Ishikawa (cell line): Measurements from ENCODE around the gene PARP9.

Experiments used
- CEBPB ChIP-seq: IDR thresholded peaks from 2 replicates; pipeline ENCODE4 v1.6.1; 2012
- CREB1 ChIP-seq: IDR thresholded peaks from 2 replicates; pipeline ENCODE4 v1.6.1; 2012; ENCODE audit warnings: low read depth
- EGR1 ChIP-seq: IDR thresholded peaks from 2 replicates; pipeline ENCODE4 v1.6.1; 2012
- EP300 ChIP-seq: IDR thresholded peaks from 2 replicates; pipeline ENCODE4 v1.6.1; 2012; ENCODE audit warnings: borderline replicate concordance
- FOXM1 ChIP-seq: IDR thresholded peaks from 2 replicates; pipeline ENCODE4 v1.6.1; 2012; ENCODE audit warnings: low read depth, borderline replicate concordance
- MAX ChIP-seq: IDR thresholded peaks from 2 replicates; pipeline ENCODE4 v1.6.1; 2012
- NFIC ChIP-seq: IDR thresholded peaks from 2 replicates; pipeline ENCODE4 v1.6.1; 2012
- RAD21 ChIP-seq: IDR thresholded peaks from 2 replicates; pipeline ENCODE4 v1.6.1; 2012; ENCODE audit warnings: low read depth
- TAF1 ChIP-seq: IDR thresholded peaks from 2 replicates; pipeline ENCODE4 v1.6.1; 2012; ENCODE audit warnings: low read depth, mild to moderate bottlenecking
- TCF12 ChIP-seq: IDR thresholded peaks from 2 replicates; pipeline ENCODE4 v1.6.1; 2012; ENCODE audit warnings: low read depth
- TEAD4 ChIP-seq: IDR thresholded peaks from 2 replicates; pipeline ENCODE4 v1.6.1; 2012
- YY1 ChIP-seq: IDR thresholded peaks from 2 replicates; pipeline ENCODE4 v1.6.1; 2012; ENCODE audit warnings: low read depth
- ZBTB7A ChIP-seq: IDR thresholded peaks from 2 replicates; pipeline ENCODE4 v1.6.1; 2012; ENCODE audit warnings: low read depth
- TF ChIP-seq, protein P1 (sequence below): IDR thresholded peaks from 2 replicates; pipeline ENCODE4 v1.6.1; 2012; ENCODE audit warnings: low read depth, mild to moderate bottlenecking
- TF ChIP-seq, protein P2 (sequence below): IDR thresholded peaks from 2 replicates; pipeline ENCODE4 v1.6.1; 2012

PARP9 gene

DNA sequence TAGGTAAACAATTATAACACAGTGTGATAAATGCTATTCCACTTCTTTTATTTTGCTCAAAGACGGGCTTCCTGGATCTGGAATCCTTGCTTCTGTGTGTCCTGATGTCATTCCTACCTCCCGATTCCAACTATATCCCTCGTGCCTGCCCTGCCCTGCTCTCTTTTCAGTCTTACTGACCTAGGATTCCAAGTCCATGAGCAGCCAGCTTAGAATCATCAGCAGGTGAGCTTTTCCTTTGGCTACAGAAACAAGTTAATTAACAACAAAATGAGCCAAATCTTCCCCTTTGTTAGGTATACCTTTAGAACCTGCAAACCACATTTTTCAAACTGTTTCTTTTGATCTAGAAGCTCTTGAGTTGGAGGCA is 27.5 kb downstream of the PARP9 start:
- TF ChIP-seq, protein P1, sequence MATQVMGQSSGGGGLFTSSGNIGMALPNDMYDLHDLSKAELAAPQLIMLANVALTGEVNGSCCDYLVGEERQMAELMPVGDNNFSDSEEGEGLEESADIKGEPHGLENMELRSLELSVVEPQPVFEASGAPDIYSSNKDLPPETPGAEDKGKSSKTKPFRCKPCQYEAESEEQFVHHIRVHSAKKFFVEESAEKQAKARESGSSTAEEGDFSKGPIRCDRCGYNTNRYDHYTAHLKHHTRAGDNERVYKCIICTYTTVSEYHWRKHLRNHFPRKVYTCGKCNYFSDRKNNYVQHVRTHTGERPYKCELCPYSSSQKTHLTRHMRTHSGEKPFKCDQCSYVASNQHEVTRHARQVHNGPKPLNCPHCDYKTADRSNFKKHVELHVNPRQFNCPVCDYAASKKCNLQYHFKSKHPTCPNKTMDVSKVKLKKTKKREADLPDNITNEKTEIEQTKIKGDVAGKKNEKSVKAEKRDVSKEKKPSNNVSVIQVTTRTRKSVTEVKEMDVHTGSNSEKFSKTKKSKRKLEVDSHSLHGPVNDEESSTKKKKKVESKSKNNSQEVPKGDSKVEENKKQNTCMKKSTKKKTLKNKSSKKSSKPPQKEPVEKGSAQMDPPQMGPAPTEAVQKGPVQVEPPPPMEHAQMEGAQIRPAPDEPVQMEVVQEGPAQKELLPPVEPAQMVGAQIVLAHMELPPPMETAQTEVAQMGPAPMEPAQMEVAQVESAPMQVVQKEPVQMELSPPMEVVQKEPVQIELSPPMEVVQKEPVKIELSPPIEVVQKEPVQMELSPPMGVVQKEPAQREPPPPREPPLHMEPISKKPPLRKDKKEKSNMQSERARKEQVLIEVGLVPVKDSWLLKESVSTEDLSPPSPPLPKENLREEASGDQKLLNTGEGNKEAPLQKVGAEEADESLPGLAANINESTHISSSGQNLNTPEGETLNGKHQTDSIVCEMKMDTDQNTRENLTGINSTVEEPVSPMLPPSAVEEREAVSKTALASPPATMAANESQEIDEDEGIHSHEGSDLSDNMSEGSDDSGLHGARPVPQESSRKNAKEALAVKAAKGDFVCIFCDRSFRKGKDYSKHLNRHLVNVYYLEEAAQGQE = no peak
- TF ChIP-seq YY1 = no peak
- no peak for TF ChIP-seq EP300
- TF ChIP-seq TAF1 = no peak
- TF ChIP-seq EGR1 = no peak
- TF ChIP-seq, protein P2, sequence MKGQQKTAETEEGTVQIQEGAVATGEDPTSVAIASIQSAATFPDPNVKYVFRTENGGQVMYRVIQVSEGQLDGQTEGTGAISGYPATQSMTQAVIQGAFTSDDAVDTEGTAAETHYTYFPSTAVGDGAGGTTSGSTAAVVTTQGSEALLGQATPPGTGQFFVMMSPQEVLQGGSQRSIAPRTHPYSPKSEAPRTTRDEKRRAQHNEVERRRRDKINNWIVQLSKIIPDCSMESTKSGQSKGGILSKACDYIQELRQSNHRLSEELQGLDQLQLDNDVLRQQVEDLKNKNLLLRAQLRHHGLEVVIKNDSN = no peak
- TF ChIP-seq ZBTB7A = no peak
- no peak for TF ChIP-seq CEBPB
- TF ChIP-seq RAD21 = no peak
- TF ChIP-seq TCF12 = no peak
- TF ChIP-seq TEAD4 = no peak
- no peak for TF ChIP-seq MAX
- TF ChIP-seq NFIC = no peak
- TF ChIP-seq FOXM1 = no peak
- no peak for TF ChIP-seq CREB1

GRCh38 chr3:122535964-122536631 is 28.0 kb downstream of the PARP9 start:
- TF ChIP-seq, protein P2 = no peak
- TF ChIP-seq MAX = no peak

- TF ChIP-seq TEAD4 = no peak
- TF ChIP-seq, protein P1 = no peak
- TF ChIP-seq ZBTB7A = no peak
- TF ChIP-seq EP300 = no peak
- TF ChIP-seq TCF12 = no peak
- TF ChIP-seq, protein P2 = no peak
- TF ChIP-seq TAF1 = no peak
- TF ChIP-seq FOXM1 = no peak
- TF ChIP-seq CREB1 = no peak
- TF ChIP-seq RAD21 = no peak
- TF ChIP-seq EGR1 = no peak
Measured at GRCh38 chr3:122533931-122534334, 30.2 kb downstream of the PARP9 start.

DNA sequence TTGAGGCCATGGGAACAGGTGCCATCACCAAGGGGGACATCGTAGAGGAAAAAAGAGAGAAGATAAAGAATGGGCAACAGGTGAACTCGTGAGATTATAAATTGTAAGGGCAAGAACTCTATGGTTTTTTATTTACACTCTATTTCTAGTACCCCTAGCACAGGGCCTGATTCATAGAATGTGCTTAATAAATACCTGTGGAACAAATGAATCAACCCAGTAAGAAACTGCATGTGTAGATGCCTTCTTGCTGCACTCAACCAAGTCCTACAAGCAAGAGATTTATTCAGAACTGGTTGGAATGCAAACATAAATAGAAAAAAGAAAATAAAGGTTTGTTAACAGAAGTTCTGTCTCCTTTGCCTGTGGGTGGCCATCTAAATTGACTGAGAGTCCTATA is 30.6 kb downstream of the PARP9 start:
- no peak for TF ChIP-seq CREB1
- no peak for TF ChIP-seq ZBTB7A
- no peak for TF ChIP-seq TAF1
- no peak for TF ChIP-seq NFIC
- TF ChIP-seq TCF12 = no peak
- TF ChIP-seq, protein P1 = no peak
- no peak for TF ChIP-seq MAX
- TF ChIP-seq YY1 = no peak
- no peak for TF ChIP-seq EP300
- TF ChIP-seq EGR1 = no peak
- TF ChIP-seq TEAD4 = no peak
- no peak for TF ChIP-seq FOXM1
- no peak for TF ChIP-seq RAD21
